Activated T-cell treated with anti-CD3 and anti-CD28 coated beads, Interleukin-2, amount 50 U/mL, for 48 hours (primary cell): ENCODE results near the gene EPHB2.

Source experiments
- DNase-seq, 2 experiments: peaks; one replicate each; pipeline ENCODE4 v3.0.0-alpha.2; 2020

EPHB2 gene

DNA sequence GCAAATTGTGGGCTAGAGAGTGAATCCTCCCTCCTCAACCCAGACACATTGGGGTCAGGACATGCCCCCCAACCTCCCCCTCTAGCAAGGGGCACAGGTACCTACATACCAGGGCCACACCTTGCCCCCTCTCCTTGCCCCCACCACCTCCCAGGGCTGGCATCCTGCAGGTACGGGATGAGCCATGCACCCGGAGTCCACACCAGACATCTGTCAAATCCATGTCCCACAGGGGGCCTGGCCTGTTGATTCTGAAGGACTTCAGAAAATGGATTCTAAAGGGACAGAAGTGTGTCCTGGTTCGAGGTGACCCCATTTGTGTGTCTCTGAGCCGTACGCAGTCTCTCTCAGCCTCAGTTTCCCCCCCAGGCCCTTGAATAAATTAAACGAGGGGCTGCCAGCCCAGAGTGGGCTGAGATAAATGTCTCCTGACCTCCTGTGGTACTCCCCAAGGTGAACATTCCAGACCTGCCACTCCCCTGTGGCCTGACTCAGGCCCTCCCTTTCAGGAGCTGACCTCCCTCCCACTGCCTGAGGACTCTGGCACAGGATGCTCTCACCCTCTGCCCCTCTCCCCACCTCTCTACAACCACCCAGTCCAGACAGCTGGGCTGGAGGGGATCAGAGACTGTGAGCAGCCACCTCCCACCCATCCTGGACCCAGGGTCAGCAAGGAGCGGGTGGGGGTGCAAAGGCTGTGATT is 94.5 kb downstream of the EPHB2 start:
- DNase-seq = no peak

- no peak for DNase-seq
Measured at GRCh38 chr1:22805672-22806038, 95.0 kb downstream of the EPHB2 start.

- DNase-seq = no peak
Measured at GRCh38 chr1:22806584-22806983, 95.9 kb downstream of the EPHB2 start.

DNA sequence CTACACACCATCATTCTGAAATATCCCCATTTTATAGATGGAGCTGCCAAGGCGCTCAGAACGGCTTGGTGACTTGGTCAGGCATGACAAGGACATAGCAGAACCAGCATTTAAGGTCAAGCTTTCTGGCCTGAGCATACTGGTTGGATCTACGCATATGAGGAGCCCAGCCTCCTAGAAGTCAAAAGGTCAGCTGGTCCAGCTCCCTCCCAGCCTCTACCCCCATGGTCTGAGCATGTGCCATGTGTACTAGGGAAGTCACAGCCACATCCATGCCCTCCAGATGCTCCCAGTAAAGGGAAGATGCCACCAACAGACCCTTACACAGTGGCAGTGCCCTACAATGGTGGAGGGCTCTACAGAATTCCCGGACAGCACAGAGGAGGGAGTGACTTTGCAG is 96.7 kb downstream of the EPHB2 start:
- DNase-seq = no peak

DNA sequence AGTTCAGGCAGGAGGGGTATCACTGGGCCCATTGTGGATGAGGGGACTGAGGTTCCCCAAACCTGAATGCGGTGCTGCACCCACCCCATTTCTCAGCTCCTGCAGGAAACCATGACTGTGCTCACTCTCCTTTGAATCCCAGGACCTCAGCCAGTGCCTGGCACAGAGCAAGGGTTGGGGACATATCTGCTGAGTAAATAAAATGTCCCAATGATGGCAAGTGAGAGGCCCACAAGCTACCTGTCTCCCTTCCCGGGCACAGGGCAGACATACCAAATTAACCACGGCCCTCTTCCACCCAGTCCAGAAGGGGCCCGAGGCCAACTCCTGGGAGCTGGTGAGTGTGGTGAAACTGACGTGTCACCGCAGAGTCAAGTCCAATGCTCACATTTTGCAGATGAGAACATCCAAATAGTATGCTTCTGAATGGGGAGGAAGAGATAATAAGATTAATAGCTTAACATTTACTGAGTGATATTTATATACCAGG is 97.6 kb downstream of the EPHB2 start:
- no peak for DNase-seq

DNA sequence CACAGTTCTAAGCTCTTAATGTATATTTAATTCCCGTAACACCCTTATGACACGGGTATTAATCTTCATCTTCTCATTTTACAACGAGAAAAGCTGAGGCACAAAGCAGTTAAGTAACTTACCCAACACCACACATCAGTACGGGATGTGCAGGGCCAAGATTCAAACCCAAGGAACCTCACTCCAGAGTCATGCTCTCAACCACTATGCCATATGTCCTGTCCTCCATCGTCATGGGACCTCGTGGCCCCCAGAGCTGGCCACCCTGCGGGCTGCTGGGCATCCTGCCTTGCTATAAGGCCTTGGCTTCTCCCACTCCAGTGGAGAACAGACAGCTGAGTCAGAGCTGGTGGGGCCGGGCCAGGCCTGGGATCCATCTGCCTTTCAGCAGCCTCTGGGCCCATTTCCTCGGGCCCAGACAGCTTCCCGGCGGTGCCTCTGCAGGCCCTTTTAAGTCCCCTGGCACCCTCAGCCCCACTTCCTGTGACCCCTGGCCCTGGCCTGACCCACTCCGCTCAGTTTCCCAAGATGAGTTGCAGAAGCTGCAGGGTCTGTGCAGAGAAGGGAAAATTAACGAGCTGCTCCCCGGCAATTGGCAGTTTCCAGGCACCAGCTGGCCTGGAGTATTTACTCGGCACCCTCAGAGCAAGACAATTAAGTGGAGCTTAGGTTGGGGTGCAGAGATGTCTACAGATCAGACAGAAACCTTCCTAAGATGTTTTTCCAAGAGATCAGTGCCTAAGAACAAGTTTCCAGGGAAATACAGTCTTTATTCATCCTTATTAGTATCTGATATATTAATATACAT is 98.2 kb downstream of the EPHB2 start:
- no peak for DNase-seq

DNA sequence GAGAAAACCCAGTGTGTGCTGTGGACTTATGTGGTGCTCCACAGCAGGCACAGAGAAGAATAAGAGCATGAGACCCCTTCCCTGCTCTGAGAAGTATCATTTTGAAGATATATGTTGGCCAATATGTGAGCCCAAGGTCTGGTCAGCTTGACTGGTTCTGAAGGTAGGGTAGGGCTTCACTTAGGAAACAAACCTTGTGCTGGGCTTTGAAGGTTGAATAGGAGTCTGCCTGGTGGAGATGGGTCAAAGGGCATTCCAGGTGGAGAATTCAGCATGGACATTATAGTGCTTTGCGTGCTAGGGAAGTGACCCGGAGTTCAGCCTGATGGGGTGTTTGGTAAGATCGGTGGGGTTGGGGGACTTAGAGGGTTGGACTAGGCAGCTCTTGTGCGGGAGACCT is 99.1 kb downstream of the EPHB2 start:
- DNase-seq = no peak

- no peak for DNase-seq
Measured at GRCh38 chr1:22810378-22810777, 99.7 kb downstream of the EPHB2 start.

DNA sequence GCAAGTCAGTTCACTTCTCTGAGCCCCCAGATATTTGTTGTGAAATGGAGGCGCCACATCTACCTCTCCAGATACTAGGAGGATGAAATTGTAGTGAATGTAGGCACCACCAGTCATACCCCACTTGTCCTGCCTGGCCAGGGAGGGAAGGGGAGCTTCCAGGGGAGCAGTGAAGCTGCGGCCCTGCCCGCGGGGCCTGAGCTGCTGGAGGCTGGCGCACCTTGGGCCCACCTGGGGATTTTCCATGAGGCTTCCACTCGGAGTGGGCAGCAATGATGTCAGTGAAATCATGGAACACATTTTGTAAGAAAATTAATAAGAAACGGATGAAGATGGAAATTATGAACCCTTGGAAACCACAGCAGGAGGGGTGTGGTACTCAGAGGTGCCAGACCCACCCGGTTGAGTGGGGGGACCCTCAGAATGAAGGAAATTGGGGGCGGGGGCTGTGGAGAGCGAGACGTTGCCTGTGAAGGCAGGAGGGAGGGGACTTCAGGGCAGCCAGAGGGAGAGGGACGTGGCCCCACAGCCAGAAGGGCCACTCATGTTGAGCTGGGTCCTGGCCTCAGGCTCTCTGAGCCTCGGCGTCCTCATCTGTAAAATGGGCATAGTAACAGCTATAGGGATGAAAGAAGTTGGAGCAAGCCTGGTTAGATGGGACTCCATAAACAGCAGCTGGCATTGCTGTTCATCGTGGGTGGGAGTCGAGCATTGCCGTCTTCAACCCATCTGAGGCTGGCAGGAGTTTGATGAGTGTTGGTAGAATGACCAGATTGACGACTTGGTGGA is 101.6 kb downstream of the EPHB2 start:
- no peak for DNase-seq

GRCh38 chr1:22812993-22813790 is 102.6 kb downstream of the EPHB2 start:
- DNase-seq = no peak

DNA sequence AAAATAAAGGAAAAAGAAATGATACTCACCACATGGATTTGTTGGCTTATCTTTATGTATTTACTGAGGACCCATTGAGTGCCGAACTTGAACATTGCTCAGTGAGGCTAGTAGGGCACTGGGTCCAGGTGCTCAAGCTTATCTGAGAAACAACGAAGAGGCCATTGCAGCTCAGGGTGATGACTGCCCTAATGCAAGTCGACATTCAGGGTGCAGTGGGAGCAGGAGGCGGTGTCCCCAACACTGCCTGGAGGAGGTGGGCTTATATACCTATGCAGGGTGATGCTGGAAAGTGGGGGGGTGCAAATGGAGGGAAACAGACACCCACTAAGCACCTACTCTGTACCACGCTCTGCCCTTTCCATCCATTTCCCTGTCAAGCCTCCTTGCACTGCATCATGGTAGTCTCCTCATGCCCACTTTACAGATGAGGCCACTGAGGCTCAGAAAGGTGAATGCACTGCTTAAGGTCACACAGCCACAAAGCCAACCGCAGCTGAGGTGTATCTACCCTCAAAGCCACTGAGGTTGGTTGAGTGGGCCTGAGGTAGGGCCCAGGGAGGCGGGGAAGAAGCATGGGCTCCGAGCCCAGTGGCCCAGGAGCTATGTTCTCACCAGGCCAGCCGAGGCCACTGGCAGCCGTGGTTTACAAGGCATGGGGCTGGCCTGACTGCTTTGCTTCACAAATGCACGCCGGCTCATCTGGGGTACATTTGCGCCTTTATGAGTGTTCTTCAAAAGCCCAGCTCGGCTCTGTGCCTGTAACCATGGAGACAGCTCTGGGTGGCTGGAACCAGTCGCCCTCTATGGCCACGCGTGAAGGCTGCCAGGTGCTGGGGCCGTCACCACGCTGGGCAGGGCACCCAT is 103.8 kb downstream of the EPHB2 start:
- no peak for DNase-seq

DNA sequence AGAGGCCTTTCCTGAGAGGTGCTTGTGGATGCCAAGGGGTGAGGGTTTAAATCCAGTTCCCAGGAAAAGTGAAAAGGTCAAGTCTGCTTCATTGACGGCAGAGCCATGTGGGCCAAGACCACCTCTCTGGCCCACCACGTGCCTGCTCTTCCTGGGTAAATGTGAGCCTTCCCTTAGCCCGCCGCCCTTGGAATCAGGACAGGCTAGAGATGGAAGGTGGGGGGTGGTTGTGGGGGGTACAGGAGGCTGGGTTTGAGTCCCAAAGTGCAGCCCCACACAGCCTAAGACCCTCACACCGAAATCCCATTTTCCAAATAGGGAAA is 104.4 kb downstream of the EPHB2 start:
- no peak for DNase-seq

DNA sequence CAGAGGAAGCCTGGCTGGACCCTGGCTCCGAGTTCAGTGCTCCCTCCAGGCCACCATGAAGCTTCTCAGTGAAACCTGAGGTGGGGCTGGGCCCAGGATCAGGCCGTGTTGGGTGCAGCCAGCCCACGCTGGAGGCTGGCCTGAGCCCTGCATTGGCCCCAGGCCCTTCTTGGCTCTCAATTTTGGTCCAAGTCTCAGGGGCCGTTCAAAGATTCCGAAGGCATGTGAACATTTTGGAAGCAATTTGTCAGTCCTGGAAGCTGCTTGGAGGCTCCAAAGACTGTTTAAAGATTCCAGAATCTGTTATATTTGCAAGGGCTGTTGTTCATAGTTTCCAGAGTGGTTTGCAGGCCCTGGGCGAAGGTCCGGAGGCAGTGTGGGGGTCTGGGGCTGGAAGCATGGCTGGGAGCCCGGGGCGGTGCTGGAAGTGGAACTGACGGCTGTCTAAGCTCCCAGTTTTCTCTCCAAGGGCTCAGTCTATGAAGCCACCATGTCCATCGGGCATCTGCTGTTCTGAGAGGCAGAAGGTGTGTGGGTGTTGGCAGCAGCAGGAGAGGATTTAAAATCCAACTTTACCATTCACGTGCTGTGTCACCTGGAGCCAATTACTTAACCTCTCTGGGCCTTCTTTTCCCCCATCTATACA is 104.9 kb downstream of the EPHB2 start:
- no peak for DNase-seq

GRCh38 chr1:22816067-22816775 is 105.6 kb downstream of the EPHB2 start:
- no peak for DNase-seq

DNA sequence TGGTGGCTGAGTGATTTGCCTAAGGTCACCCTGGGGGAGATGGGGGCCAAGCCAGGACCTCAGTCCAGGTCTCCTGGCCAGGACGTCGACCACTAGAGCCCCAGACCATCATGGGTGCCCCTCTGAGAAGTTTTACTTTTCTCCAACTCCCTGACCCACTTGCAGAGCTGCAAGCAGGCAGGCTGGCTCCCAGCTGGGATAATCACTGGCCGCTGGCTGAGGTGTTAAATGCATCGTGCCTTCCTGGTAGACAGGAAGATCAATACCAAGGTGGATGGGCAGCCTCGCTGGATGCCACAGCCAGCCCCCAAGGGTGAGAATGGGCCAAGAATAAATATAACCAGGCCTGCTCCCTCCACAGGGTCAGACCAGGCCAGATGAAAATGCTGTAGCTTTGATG is 106.2 kb downstream of the EPHB2 start:
- DNase-seq = no peak

DNA sequence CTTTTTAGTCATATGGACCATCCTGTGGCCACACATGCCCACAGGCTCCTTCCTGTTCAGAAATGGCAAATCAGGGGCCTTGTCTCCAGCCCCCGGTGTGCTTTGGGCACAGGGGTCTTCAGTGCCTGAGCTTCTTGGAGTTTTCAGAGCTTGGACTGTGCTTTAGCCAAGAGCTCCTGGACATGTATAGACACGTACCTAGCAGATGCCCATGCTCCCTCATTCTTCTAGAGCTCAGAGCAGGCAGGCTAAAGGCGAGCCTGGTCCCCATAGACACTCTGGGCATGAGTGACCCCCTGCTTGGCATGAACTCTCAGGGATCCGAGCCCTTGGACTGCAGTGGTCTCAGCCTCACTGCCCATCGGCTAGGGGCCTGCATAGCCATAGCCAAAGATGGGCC is 106.8 kb downstream of the EPHB2 start:
- no peak for DNase-seq

DNA sequence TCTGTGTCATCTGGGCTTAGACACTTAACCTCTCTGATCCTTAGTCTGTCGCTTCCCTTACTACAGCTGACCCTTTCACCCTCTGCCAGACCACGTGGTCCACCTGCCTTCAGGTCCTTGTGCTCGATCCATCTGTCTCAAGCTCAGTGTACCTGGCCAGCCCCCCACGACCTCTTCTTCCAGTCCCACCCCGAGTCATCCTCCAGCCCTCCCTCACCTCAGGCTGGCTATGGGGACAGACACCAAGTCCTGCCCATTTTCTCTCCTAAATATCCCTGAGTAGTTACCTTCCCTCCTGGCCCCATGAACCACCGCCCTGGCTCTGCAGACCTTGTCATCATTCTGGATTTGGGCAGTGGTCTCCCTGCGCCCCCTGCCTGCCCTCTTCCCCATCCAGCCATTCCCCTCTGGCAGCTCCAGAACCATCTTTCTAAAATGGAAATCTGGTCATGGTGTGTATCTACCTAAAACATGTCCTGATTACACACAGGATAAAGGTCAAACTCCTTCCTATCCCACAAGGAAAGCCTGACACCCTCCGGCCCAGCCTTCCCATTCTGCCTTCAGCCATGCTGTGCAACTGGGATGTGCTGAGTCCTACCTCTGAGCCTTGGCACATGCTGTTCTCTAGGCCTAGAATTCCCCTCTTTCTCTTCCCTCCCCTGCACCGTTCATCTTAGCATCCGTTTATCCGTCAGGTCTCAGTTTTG is 107.6 kb downstream of the EPHB2 start:
- DNase-seq = no peak

- DNase-seq = no peak
Measured at GRCh38 chr1:22819361-22819760, 108.7 kb downstream of the EPHB2 start.

DNA sequence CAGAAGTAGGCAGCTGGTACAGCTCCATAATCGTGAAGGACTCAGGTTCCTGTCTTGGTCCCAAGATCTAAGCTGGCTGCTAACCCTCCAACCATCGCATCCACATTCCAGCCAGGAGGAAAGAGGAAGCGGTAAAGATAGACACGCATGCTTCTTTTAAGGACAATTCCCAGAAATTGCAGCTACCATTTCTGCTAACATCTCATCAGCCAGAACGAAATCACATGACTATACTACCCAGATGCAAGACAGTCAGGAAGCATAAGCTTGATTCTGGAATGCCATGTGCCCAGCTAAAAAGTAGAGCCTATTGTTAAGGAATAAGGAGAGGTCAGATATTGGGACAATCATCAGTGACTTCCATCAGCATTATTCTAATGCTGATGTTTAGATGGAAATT is 110.4 kb downstream of the EPHB2 start:
- DNase-seq = no peak

DNA sequence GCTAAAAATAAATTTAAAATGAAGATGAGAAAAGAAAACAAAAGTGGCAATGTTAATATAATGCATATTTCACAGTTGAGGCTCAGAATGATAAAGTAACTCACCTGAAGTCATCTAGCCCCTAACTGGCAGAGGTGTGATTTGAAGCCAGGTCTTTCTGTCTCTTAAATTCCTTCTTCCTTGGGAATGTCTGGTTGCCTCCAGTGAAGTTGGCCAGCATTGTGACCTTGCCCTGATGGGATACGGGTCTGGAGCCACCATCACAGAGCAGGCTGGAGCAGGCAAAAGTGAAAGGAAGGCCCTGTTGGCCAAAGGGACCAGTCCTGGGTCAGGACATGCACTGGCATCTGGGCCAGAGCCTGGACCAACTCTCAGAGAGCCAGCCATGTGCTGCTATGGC is 111.7 kb downstream of the EPHB2 start:
- DNase-seq = no peak
